CD4-positive, alpha-beta T cell (primary cell): ENCODE measurements around the gene TESK1. TPM values are rescaled to one million over a fixed set of nuclear protein-coding genes. Genes with fewer than 3 reads are reported as not detected.
A peak's percentile ranks its signal among the peaks of the same experiment; 100 is the strongest.

Source experiments
- ATAC-seq: fragments of 200-7000 bp; cut with Tn5 transposase; one replicate; pipeline ENCODE4 v1.10.0; 2022; ENCODE audit warnings: mild to moderate bottlenecking; ENCODE audit not compliant: poor library complexity
- CTCF ChIA-PET: fragments of 350-600 bp; sonication (Branson Sonifier 250); formaldehyde crosslinking; loops from one replicate; lab custom pipeline; 2021; ENCODE audit warnings: antibody characterized with exemption, inconsistent platforms; lab: Charles Lee
- POLR2A ChIA-PET: fragments of 350-600 bp; sonication (Branson Sonifier 250); formaldehyde crosslinking; loops from one replicate; lab custom pipeline; 2021; ENCODE audit warnings: antibody characterized with exemption, inconsistent platforms; lab: Charles Lee
- DNase-seq, 14 experiments: peaks; one replicate each; pipeline ENCODE4 v3.0.0-alpha.2; 2013 to 2020; ENCODE audit warnings: mixed read lengths in 2 of 14
- H3K27ac ChIP-seq, 2 donors: one replicate each; pipeline versions ENCODE4 v1.5.1 to v1.7.0; 2013; ENCODE audit warnings: low read length in 2 of 2, low read depth in 1 of 2, mild to moderate bottlenecking in 1 of 2
- H3K27me3 ChIP-seq, 2 experiments: 1 replicate in 1 of 2; 2 replicates in 1 of 2; pipeline versions ENCODE4 v1.6.1 to v1.7.0; 2013; ENCODE audit warnings: low read length in 2 of 2, control low read depth in 1 of 2, mild to moderate bottlenecking in 1 of 2, moderate library complexity in 1 of 2; ENCODE audit not compliant: insufficient read depth in 2 of 2, control insufficient read depth in 1 of 2
- H3K36me3 ChIP-seq: one replicate; pipeline ENCODE4 v1.6.1; 2013; ENCODE audit warnings: low read length, control low read depth; ENCODE audit not compliant: insufficient read depth
- H3K4me1 ChIP-seq: one replicate; pipeline ENCODE4 v1.6.1; 2013; ENCODE audit warnings: low read length, control low read depth; ENCODE audit not compliant: insufficient read depth
- H3K4me3 ChIP-seq: one replicate; pipeline ENCODE4 v1.5.1; 2013; ENCODE audit warnings: mild to moderate bottlenecking, low read length, moderate library complexity
- H3K9me3 ChIP-seq, 2 experiments: 1 replicate in 1 of 2; 2 replicates in 1 of 2; pipeline versions ENCODE4 v1.6.1 to v1.7.0; 2013; ENCODE audit warnings: low read length in 2 of 2, mild to moderate bottlenecking in 2 of 2, control low read depth in 1 of 2, moderate library complexity in 1 of 2; ENCODE audit not compliant: control insufficient read depth in 1 of 2, insufficient read depth in 1 of 2
- H3K27ac Mint-ChIP-seq: one replicate; pipeline ENCODE4 v1.8.0; 2020; ENCODE audit warnings: mixed read lengths
- H3K27me3 Mint-ChIP-seq: one replicate; pipeline ENCODE4 v1.8.0; 2021; ENCODE audit warnings: mixed read lengths
- H3K36me3 Mint-ChIP-seq: one replicate; pipeline ENCODE4 v1.8.0; 2021; ENCODE audit warnings: low read depth, mixed read lengths
- H3K4me1 Mint-ChIP-seq: one replicate; pipeline ENCODE4 v1.8.0; 2021; ENCODE audit warnings: low read depth, mixed read lengths
- H3K4me3 Mint-ChIP-seq: one replicate; pipeline ENCODE4 v1.8.0; 2020; ENCODE audit warnings: mild to moderate bottlenecking, mixed read lengths
- H3K9me3 Mint-ChIP-seq: one replicate; pipeline ENCODE4 v1.8.0; 2020; ENCODE audit warnings: mixed read lengths
- CTCF ChIP-seq: fragments of 200-600 bp; IDR thresholded peaks from one replicate; pipeline ENCODE4 v1.8.0; 2022; ENCODE audit warnings: antibody characterized with exemption, mild to moderate bottlenecking
- intact Hi-C, 2 experiments: fragments of 100-400 bp; cut with DNase I in 1 of 2; cut with micrococcal nuclease in 1 of 2; formaldehyde crosslinking; loops; one replicate each; pipeline versions ENCODE4 v1.15.1 to v1.9.0; 2023 to 2025; cut with DNase I, micrococcal nuclease
- total RNA-seq, 174 experiments: library from RNA in 2 of 174; stranded (reverse) in 2 of 174; gene quantifications; one replicate each; pipeline ENCODE4 v1.2.3 and lab custom pipeline; 2021 to 2026

Gene TESK1
- total RNA-seq, 2 experiments from 2014 or later, result 18.5 to 18.6 TPM

GRCh38 chr9:35606726-35607125 is 1.7 kb downstream of the TESK1 start:
- Mint-ChIP-seq H3K36me3 (peaks cover 31% of the 10 kb centered on the region), H3K27me3 (no peaks in the 10 kb centered on the region), H3K27ac (peak overlapping the region; percentile 49), H3K4me3 (peak overlapping the region; percentile 49), H3K4me1 (peaks cover 45% of the 10 kb centered on the region), H3K9me3 (no peaks in the 10 kb centered on the region)
- no peaks in the 10 kb centered on the region for H3K27me3 ChIP-seq
- no peak overlapping the region for H3K27ac ChIP-seq
- H3K4me1 ChIP-seq, result peaks cover 47% of the 10 kb centered on the region
- peaks cover 37% of the 10 kb centered on the region for H3K36me3 ChIP-seq
- intact Hi-C loops, result loop anchor here in 1 of 2 experiments (5.0 to 10.0 kb wide), 2 partner anchors 221 to 1158 kb away; partner anchors contain the start of genes FAM221B and TMEM8B
- H3K9me3 ChIP-seq, result no peaks in the 10 kb centered on the region
- no peak for ATAC-seq
- TF ChIP-seq CTCF, result no peak
- peak in 1 of 14 experiments; percentile 17 for DNase-seq
- no peak overlapping the region for H3K4me3 ChIP-seq
- POLR2A ChIA-PET, result interaction anchor here (1.0 to 3.9 kb wide), 5 partner anchors 41 to 584 kb away, joined by 3 to 45 read pairs (median 16); partner anchors contain the start of genes CLTA, CREB3, SIT1 and TLN1
- CTCF ChIA-PET, result interaction anchor here (1.7 to 4.3 kb wide), 2 partner anchors 10 to 39 kb away, joined by 5 to 31 read pairs; no protein-coding TSS in a partner anchor

GRCh38 chr9:35608221-35608620 is 3.2 kb downstream of the TESK1 start:
- POLR2A ChIA-PET, result no interaction called here
- Mint-ChIP-seq H3K36me3 (peaks cover 31% of the 10 kb centered on the region), H3K27ac (no peak overlapping the region), H3K9me3 (no peaks in the 10 kb centered on the region), H3K27me3 (no peaks in the 10 kb centered on the region), H3K4me3 (no peak overlapping the region), H3K4me1 (peaks cover 43% of the 10 kb centered on the region)
- no peak for TF ChIP-seq CTCF
- intact Hi-C loops, result loop anchor here in 1 of 2 experiments (5.0 to 10.0 kb wide), 2 partner anchors 219 to 1157 kb away; partner anchors contain the start of genes FAM221B and TMEM8B
- no peak overlapping the region for H3K4me3 ChIP-seq
- no peak for DNase-seq
- peaks cover 43% of the 10 kb centered on the region for H3K4me1 ChIP-seq
- H3K27ac ChIP-seq, result no peak overlapping the region
- no peak for ATAC-seq
- no peaks in the 10 kb centered on the region for H3K9me3 ChIP-seq
- H3K36me3 ChIP-seq, result peaks cover 37% of the 10 kb centered on the region
- H3K27me3 ChIP-seq, result no peaks in the 10 kb centered on the region
- CTCF ChIA-PET, result no interaction called here

GRCh38 chr9:35609001-35609819 is 4.1 kb downstream of the TESK1 start:
- Histone ChIP-seq H3K4me3 (no peak overlapping the region), H3K27ac (no peak overlapping the region), H3K4me1 (peaks cover 37% of the 10 kb centered on the region), H3K27me3 (no peaks in the 10 kb centered on the region), H3K36me3 (peaks cover 37% of the 10 kb centered on the region), H3K9me3 (no peaks in the 10 kb centered on the region)
- Mint-ChIP-seq H3K27me3 (no peaks in the 10 kb centered on the region), H3K4me3 (no peak overlapping the region), H3K4me1 (peaks cover 35% of the 10 kb centered on the region), H3K36me3 (peaks cover 28% of the 10 kb centered on the region), H3K27ac (no peak overlapping the region), H3K9me3 (no peaks in the 10 kb centered on the region)
- no peak for TF ChIP-seq CTCF
- intact Hi-C loops, result loop anchor here in 1 of 2 experiments (5.0 to 10.0 kb wide), 2 partner anchors 218 to 1156 kb away; partner anchors contain the start of genes FAM221B and TMEM8B
- peak in 1 of 14 experiments; percentile 21 for DNase-seq
- ChIA-PET CTCF (interaction anchor here (2.4 kb wide), 1 partner anchor 87 kb away, joined by 15 read pairs; no protein-coding TSS in a partner anchor), POLR2A (no interaction called here)
- ATAC-seq, result no peak
